Brain microvascular endothelial cell (primary cell): ENCODE results near the gene MAGEA8.

Experiments
- DNase-seq: peaks from one replicate; pipeline ENCODE4 v3.0.0-alpha.2; 2020
- H3K27ac ChIP-seq: fragments of 250-450 bp; sonication (Bioruptor Pico); 2 replicates; pipeline ENCODE4 v1.5.1; 2020; ENCODE audit warnings: mild to moderate bottlenecking, moderate library complexity
- H3K27me3 ChIP-seq: fragments of 250-450 bp; sonication (Bioruptor Pico); replicated peaks from 2 replicates; pipeline ENCODE4 v1.5.1; 2020; ENCODE audit warnings: mild to moderate bottlenecking
- H3K36me3 ChIP-seq: fragments of 250-450 bp; sonication (Bioruptor Pico); replicated peaks from 2 replicates; pipeline ENCODE4 v1.5.1; 2020; ENCODE audit warnings: mild to moderate bottlenecking
- H3K4me3 ChIP-seq: 2 replicates; pipeline ENCODE4 v1.5.1; 2011; ENCODE audit warnings: low read depth, mild to moderate bottlenecking, control low read depth, low read length, moderate library complexity
- in situ Hi-C: cut with HindIII; loops from 2 replicates; pipeline ENCODE4 v1.10.0; 2017; ENCODE audit warnings: low sequenced_read_pairs, low pct_ligation_motif_present
- TF ChIP-seq, protein P1 (sequence below): IDR thresholded peaks from 2 replicates; pipeline ENCODE4 v1.5.1; 2011; ENCODE audit warnings: low read depth, mild to moderate bottlenecking, moderate library complexity, low read length, control low read depth, inconsistent platforms; ENCODE audit errors: missing control alignments

The MAGEA8 gene

DNA sequence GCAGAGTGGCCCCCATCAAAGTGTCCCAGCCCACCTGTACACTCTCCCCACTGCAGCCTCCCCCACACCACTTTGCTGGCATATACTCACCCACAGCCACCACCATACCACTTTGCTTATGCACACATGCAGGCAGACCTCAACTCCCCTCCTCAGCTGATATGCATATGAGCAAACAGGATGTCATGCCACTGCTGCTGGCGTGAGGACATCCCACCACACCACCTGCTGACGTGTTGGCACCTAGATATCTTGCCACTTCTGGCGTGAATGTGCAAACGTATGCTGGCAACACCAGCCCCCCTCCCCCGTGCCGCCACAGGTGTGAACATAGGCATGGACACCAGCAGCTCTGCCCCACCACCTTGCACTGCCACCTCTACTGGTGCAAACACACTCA is 22.4 kb upstream of the MAGEA8 start:
- TF ChIP-seq, protein P1, sequence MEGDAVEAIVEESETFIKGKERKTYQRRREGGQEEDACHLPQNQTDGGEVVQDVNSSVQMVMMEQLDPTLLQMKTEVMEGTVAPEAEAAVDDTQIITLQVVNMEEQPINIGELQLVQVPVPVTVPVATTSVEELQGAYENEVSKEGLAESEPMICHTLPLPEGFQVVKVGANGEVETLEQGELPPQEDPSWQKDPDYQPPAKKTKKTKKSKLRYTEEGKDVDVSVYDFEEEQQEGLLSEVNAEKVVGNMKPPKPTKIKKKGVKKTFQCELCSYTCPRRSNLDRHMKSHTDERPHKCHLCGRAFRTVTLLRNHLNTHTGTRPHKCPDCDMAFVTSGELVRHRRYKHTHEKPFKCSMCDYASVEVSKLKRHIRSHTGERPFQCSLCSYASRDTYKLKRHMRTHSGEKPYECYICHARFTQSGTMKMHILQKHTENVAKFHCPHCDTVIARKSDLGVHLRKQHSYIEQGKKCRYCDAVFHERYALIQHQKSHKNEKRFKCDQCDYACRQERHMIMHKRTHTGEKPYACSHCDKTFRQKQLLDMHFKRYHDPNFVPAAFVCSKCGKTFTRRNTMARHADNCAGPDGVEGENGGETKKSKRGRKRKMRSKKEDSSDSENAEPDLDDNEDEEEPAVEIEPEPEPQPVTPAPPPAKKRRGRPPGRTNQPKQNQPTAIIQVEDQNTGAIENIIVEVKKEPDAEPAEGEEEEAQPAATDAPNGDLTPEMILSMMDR, result no peak
- in situ Hi-C loops, result no loop called here
- H3K36me3 ChIP-seq, result no peaks in the 10 kb centered on the region
- no peaks in the 10 kb centered on the region for H3K27me3 ChIP-seq
- no peak overlapping the region for H3K4me3 ChIP-seq
- no peak overlapping the region for H3K27ac ChIP-seq
- no peak for DNase-seq

DNA sequence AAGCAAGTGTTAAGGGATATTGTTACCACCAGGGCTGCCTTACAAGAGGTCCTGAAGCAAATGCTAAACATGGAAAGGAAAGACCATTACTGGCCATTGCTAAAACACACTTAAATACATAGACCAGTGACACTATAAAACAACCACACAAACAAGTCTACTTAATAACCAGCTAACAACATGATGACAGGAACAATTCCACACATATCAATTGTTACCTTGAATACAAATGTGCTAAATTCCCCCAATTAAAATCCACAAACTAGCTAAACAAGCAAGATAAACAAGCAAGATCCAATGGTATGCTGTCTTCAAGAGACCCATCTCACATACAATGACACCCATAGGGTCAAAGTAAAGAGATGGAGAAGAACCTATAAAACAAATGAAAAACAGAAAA is 20.5 kb upstream of the MAGEA8 start:
- Histone ChIP-seq H3K27ac (no peak overlapping the region), H3K27me3 (no peaks in the 10 kb centered on the region), H3K36me3 (no peaks in the 10 kb centered on the region), H3K4me3 (no peak overlapping the region)
- in situ Hi-C loops, result no loop called here
- DNase-seq, result no peak
- TF ChIP-seq, protein P1, result no peak

- Histone ChIP-seq H3K27me3 (no peaks in the 10 kb centered on the region), H3K36me3 (no peaks in the 10 kb centered on the region), H3K27ac (no peak overlapping the region), H3K4me3 (no peak overlapping the region)
- in situ Hi-C loops, result no loop called here
- DNase-seq, result no peak
- TF ChIP-seq, protein P1, result no peak
Observed at GRCh38 chrX:149865390-149865789, 15.6 kb upstream of the MAGEA8 start.

DNA sequence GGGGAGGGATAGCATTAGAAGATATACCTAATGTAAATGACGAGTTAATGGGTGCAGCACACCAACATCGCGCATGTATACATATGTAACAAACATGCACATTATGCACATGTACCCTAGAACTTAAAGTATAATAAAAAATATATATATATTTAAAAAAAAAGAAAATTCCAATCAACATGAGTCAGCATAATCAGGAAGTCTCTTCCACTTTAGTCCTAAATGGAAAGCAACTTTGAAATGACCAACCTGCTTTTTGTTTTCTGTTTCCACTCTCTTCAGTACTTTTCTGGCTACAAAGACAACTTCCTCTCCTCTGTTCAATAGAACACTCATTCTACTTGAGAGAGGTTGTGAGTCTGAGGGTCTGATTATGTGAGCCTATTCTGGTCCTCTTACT is 13.5 kb upstream of the MAGEA8 start:
- Histone ChIP-seq H3K36me3 (no peaks in the 10 kb centered on the region), H3K27me3 (no peaks in the 10 kb centered on the region), H3K4me3 (no peak overlapping the region), H3K27ac (no peak overlapping the region)
- DNase-seq, result no peak
- TF ChIP-seq, protein P1, result no peak
- in situ Hi-C loops, result no loop called here

- in situ Hi-C loops, result no loop called here
- no peaks in the 10 kb centered on the region for H3K36me3 ChIP-seq
- TF ChIP-seq, protein P1, result no peak
- H3K27ac ChIP-seq, result no peak overlapping the region
- DNase-seq, result no peak
- H3K27me3 ChIP-seq, result no peaks in the 10 kb centered on the region
- H3K4me3 ChIP-seq, result no peak overlapping the region
Observed at GRCh38 chrX:149870840-149871239, 10.1 kb upstream of the MAGEA8 start.

DNA sequence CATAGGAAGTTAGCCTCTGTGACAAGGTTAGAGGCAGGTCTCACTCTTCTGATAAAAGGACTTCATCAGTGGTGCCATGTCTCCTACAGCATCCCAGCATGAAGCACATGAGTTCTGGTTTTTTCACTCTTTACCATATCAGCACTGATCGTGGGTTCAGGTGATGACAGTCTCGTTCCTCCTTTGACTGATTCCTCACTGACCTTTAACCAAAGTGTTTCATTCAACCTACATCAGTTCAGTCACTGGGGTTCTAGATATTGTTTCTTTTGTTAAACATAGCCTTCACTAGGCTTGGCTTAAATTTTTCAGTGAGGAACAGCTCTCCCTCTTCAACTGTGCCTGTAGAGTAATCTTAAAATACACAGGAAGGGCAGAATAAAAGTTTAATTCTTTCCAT is 9.6 kb upstream of the MAGEA8 start:
- Histone ChIP-seq H3K4me3 (no peak overlapping the region), H3K36me3 (no peaks in the 10 kb centered on the region), H3K27ac (no peak overlapping the region), H3K27me3 (no peaks in the 10 kb centered on the region)
- in situ Hi-C loops, result no loop called here
- TF ChIP-seq, protein P1, result no peak
- DNase-seq, result no peak
